HFFc6 (cell line): ENCODE results near the gene CTNND2. TPM values are rescaled to one million over a fixed set of nuclear protein-coding genes. Genes with fewer than 3 reads are reported as not detected.

ENCODE experiments used
- DNase-seq: peaks from one replicate; pipeline ENCODE4 v3.0.0-alpha.2; 2018
- H3K27ac Mint-ChIP-seq: 2 replicates; pipeline ENCODE4 v1.8.0; 2020; ENCODE audit warnings: mild to moderate bottlenecking, mixed read lengths
- H3K27me3 Mint-ChIP-seq: 2 replicates; pipeline ENCODE4 v1.8.0; 2021; ENCODE audit warnings: mild to moderate bottlenecking, moderate library complexity, mixed read lengths; ENCODE audit not compliant: insufficient read depth
- H3K36me3 Mint-ChIP-seq: 2 replicates; pipeline ENCODE4 v1.8.0; 2021; ENCODE audit warnings: low read depth, mixed read lengths
- H3K4me1 Mint-ChIP-seq: 2 replicates; pipeline ENCODE4 v1.8.0; 2020; ENCODE audit warnings: low read depth, mixed read lengths
- H3K4me3 Mint-ChIP-seq: 2 replicates; pipeline ENCODE4 v1.8.0; 2020; ENCODE audit warnings: mild to moderate bottlenecking, moderate library complexity, mixed read lengths
- H3K9me3 Mint-ChIP-seq: 2 replicates; pipeline ENCODE4 v1.8.0; 2020; ENCODE audit warnings: mild to moderate bottlenecking, mixed read lengths
- CTCF ChIP-seq: fragments of 200-600 bp; sonication (generic); IDR thresholded peaks from 2 replicates; pipeline ENCODE4 v1.5.0; 2021; ENCODE audit warnings: antibody characterized with exemption, mild to moderate bottlenecking
- total RNA-seq, 6 experiments: library from RNA; stranded (reverse); fragmentation: NEBNext Ultra II Directional; extraction: Animal tissue kit (Norgen Biotek cat#: 25700); gene quantifications; 2 replicates in 1 of 6; 3 replicates in 5 of 6; pipeline ENCODE4 v1.2.3, GENCODE V29; 2021

The CTNND2 gene
- total RNA-seq, 6 experiments from 2014 or later: not detected

GRCh38 chr5:11212706-11213105 is 691.5 kb downstream of the CTNND2 start:
- Mint-ChIP-seq H3K27ac (no peak overlapping the region), H3K27me3 (peaks cover 6% of the 10 kb centered on the region; the same call in 1 of the 2 replicates), H3K9me3 (no peaks in the 10 kb centered on the region), H3K4me3 (no peak overlapping the region), H3K4me1 (no peaks in the 10 kb centered on the region), H3K36me3 (no peaks in the 10 kb centered on the region)
- no peak for TF ChIP-seq CTCF
- no peak for DNase-seq

GRCh38 chr5:11197726-11198125 is 706.5 kb downstream of the CTNND2 start:
- H3K27ac Mint-ChIP-seq: no peak overlapping the region
- H3K27me3 Mint-ChIP-seq: peaks cover 5% of the 10 kb centered on the region
- DNase-seq: no peak
- H3K36me3 Mint-ChIP-seq: no peaks in the 10 kb centered on the region
- no peaks in the 10 kb centered on the region for H3K4me1 Mint-ChIP-seq
- H3K4me3 Mint-ChIP-seq: no peak overlapping the region
- H3K9me3 Mint-ChIP-seq: no peaks in the 10 kb centered on the region
- no peak for TF ChIP-seq CTCF

GRCh38 chr5:11191673-11192072 is 712.6 kb downstream of the CTNND2 start:
- Mint-ChIP-seq H3K27me3 (peaks cover 11% of the 10 kb centered on the region), H3K27ac (no peak overlapping the region), H3K4me3 (no peak overlapping the region), H3K4me1 (no peaks in the 10 kb centered on the region), H3K36me3 (no peaks in the 10 kb centered on the region), H3K9me3 (no peaks in the 10 kb centered on the region)
- no peak for TF ChIP-seq CTCF
- DNase-seq: no peak

- no peak overlapping the region for H3K4me3 Mint-ChIP-seq
- no peaks in the 10 kb centered on the region for H3K4me1 Mint-ChIP-seq
- H3K9me3 Mint-ChIP-seq: no peaks in the 10 kb centered on the region
- peak; percentile 79 for TF ChIP-seq CTCF
- H3K27me3 Mint-ChIP-seq: peaks cover 1% of the 10 kb centered on the region; the same call in 1 of the 2 replicates
- H3K27ac Mint-ChIP-seq: no peak overlapping the region
- peak; percentile 57 for DNase-seq
- H3K36me3 Mint-ChIP-seq: no peaks in the 10 kb centered on the region
These were observed 721.7 kb downstream of the CTNND2 start for GRCh38 chr5:11182441-11183080.

- Mint-ChIP-seq H3K36me3 (no peaks in the 10 kb centered on the region), H3K27ac (no peak overlapping the region; the same call in 1 of the 2 replicates), H3K4me1 (no peaks in the 10 kb centered on the region), H3K4me3 (no peak overlapping the region), H3K27me3 (peaks cover 1% of the 10 kb centered on the region; the same call in 1 of the 2 replicates), H3K9me3 (no peaks in the 10 kb centered on the region)
- DNase-seq: no peak
- no peak for TF ChIP-seq CTCF
These were observed 722.3 kb downstream of the CTNND2 start for GRCh38 chr5:11181940-11182339.
